CD8-positive, alpha-beta memory T cell (primary cell): ENCODE data around the gene SNX9. TPM values are rescaled to one million over a fixed set of nuclear protein-coding genes. Genes with fewer than 3 reads are reported as not detected.

Source experiments
- CTCF ChIA-PET: fragments of 350-600 bp; sonication (Branson Sonifier 250); formaldehyde crosslinking; loops from one replicate; lab custom pipeline; 2021; ENCODE audit warnings: antibody characterized with exemption; lab: Charles Lee
- POLR2A ChIA-PET: fragments of 350-600 bp; sonication (Branson Sonifier 250); formaldehyde crosslinking; loops from one replicate; lab custom pipeline; 2021; ENCODE audit warnings: antibody characterized with exemption; lab: Charles Lee
- DNase-seq, 5 donors: peaks; one replicate each; pipeline versions ENCODE4 v3.0.0 to v3.0.0-alpha.2; 2020 to 2022; ENCODE audit warnings: mixed read lengths in 1 of 5
- H3K27ac ChIP-seq: one replicate; pipeline ENCODE4 v1.7.0; 2013; ENCODE audit warnings: low read depth, mild to moderate bottlenecking, low read length, moderate library complexity
- H3K27me3 ChIP-seq: 2 replicates; pipeline ENCODE4 v1.7.0; 2013; ENCODE audit warnings: low read length, mild to moderate bottlenecking; ENCODE audit not compliant: insufficient read depth, poor library complexity, severe bottlenecking
- H3K36me3 ChIP-seq: 2 replicates; pipeline ENCODE4 v1.7.0; 2013; ENCODE audit warnings: mild to moderate bottlenecking, low read length, moderate library complexity; ENCODE audit not compliant: insufficient read depth
- H3K4me1 ChIP-seq: 2 replicates; pipeline ENCODE4 v1.7.0; 2013; ENCODE audit warnings: mild to moderate bottlenecking, low read length, moderate library complexity; ENCODE audit not compliant: insufficient read depth
- H3K4me3 ChIP-seq: 2 replicates; pipeline ENCODE4 v1.7.0; 2013; ENCODE audit warnings: mild to moderate bottlenecking, low read length
- H3K9me3 ChIP-seq: 2 replicates; pipeline ENCODE4 v1.7.0; 2013; ENCODE audit warnings: mild to moderate bottlenecking, low read length
- H3K27ac Mint-ChIP-seq, 8 donors: one replicate each; pipeline ENCODE4 v1.8.0; 2020 to 2021; ENCODE audit warnings: mixed read lengths in 8 of 8, mild to moderate bottlenecking in 6 of 8, inconsistent platforms in 3 of 8, moderate library complexity in 3 of 8
- H3K27me3 Mint-ChIP-seq, 2 donors: one replicate each; pipeline ENCODE4 v1.8.0; 2020 to 2021; ENCODE audit warnings: mixed read lengths in 2 of 2, mild to moderate bottlenecking in 1 of 2, moderate library complexity in 1 of 2
- H3K36me3 Mint-ChIP-seq, 3 donors: one replicate each; pipeline ENCODE4 v1.8.0; 2020 to 2021; ENCODE audit warnings: mixed read lengths in 3 of 3, inconsistent platforms in 1 of 3, mild to moderate bottlenecking in 1 of 3
- H3K4me1 Mint-ChIP-seq, 3 donors: one replicate each; pipeline ENCODE4 v1.8.0; 2020 to 2021; ENCODE audit warnings: mixed read lengths in 3 of 3, inconsistent platforms in 1 of 3, mild to moderate bottlenecking in 1 of 3
- H3K4me3 Mint-ChIP-seq, 7 donors: one replicate each; pipeline ENCODE4 v1.8.0; 2020 to 2021; ENCODE audit warnings: mixed read lengths in 7 of 7, mild to moderate bottlenecking in 6 of 7, moderate library complexity in 4 of 7, inconsistent platforms in 2 of 7
- H3K9me3 Mint-ChIP-seq, 5 donors: one replicate each; pipeline ENCODE4 v1.8.0; 2020 to 2022; ENCODE audit warnings: mixed read lengths in 5 of 5, mild to moderate bottlenecking in 3 of 5, moderate library complexity in 2 of 5, inconsistent platforms in 1 of 5
- polyA plus RNA-seq: library from polyadenylated mRNA; unstranded; fragments of 300-500 nt; fragmentation: Illumina TruSeq; gene quantifications from one replicate; pipeline ENCODE4 v1.2.3, GENCODE V29; 2021
- total RNA-seq, 2 experiments: library from RNA; stranded (reverse); gene quantifications; one replicate each; pipeline ENCODE4 v1.2.3, GENCODE V29; 2021

Gene SNX9
- total and polyA plus RNA-seq, 3 experiments from 2014 or later = 11.9 to 60.5 (median 60.3) TPM

DNA sequence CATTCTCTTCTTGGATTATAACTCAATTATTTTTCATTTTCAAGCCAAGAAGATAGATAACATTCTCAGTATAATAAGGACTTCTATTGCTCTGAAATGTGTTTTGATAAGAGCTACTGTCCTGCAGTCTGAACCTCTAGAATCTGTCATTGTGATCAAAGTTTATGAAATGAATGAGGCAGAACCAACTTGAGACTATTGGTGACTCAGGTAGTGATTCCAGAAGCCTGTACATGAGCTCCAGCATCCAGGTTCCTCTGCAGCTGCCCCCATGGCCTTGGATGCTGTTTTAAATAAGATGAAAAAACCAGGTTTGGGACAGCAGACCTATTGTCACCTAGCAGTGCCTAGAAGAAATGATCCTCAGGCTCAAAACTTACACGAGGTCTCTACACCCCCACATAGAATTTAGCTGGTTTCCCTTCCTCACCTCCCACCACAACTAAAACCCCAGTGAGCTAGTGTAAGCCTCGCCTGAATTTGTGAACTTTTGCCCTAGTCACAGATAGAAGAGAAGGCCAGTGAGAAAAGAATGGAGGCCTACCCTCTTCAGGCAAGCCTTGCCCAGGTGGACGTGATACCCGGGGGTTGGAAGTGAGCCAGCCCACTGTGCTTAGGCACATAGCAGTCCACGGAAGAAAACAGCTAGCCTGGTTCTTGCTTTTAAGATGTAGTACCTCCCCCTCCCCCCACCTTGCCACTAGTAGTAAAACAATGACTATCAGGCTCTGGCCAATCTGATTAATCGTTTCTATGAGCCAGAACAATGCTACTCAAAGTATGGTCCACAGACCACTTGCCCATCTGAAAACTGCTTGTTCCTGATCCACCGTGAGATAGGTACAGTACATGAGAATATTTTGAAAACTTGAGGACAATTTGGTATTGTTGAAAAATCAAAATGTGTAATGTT is 85.6 kb downstream of the SNX9 start:
- peaks cover 5 to 12% (median 7%) of the 10 kb centered on the region in 3 donors for H3K4me1 Mint-ChIP-seq
- no peaks in the 10 kb centered on the region for H3K4me1 ChIP-seq
- no peak for DNase-seq
- H3K9me3 Mint-ChIP-seq = no peaks in the 10 kb centered on the region
- peaks cover 13 to 72% (median 19%) of the 10 kb centered on the region in 3 donors for H3K36me3 Mint-ChIP-seq
- no peaks in the 10 kb centered on the region for H3K27me3 Mint-ChIP-seq
- ChIA-PET CTCF (interaction anchor here (1.1 kb wide), 1 partner anchor 15 kb away, joined by 3 read pairs; no protein-coding TSS in a partner anchor), POLR2A (no interaction called here)
- peak overlapping the region in 6 of 8 donors; percentile 35 to 78 (median 66) for H3K27ac Mint-ChIP-seq
- H3K27me3 ChIP-seq = no peaks in the 10 kb centered on the region
- no peak overlapping the region for H3K4me3 Mint-ChIP-seq
- peaks cover 6% of the 10 kb centered on the region for H3K36me3 ChIP-seq
- H3K4me3 ChIP-seq = no peak overlapping the region
- H3K9me3 ChIP-seq = no peaks in the 10 kb centered on the region
- H3K27ac ChIP-seq = no peak overlapping the region

DNA sequence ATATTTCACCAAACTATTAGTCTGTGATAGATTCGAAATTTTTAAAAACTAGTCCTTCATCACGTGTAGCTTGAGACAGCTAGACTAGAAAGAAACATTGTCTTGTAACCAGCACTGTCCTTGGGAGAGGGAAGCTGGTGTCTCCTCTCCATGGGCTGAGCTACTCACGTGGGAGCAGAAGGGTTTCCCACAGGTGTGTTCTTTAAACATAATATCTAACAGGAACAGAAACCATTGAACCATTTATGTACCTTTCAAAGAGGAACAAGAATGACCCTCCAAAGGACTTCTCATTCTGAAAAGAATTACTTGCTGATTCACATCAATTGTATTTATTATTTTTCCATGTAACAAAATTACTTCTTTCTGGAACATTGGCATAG is 86.2 kb downstream of the SNX9 start:
- H3K36me3 ChIP-seq = peaks cover 6% of the 10 kb centered on the region
- no peak overlapping the region for H3K4me3 ChIP-seq
- POLR2A ChIA-PET = no interaction called here
- Mint-ChIP-seq H3K36me3 (peaks cover 13 to 76% (median 19%) of the 10 kb centered on the region in 3 donors), H3K4me3 (no peak overlapping the region), H3K4me1 (peaks cover 5 to 12% (median 7%) of the 10 kb centered on the region in 3 donors), H3K27ac (peak overlapping the region in 3 of 8 donors; percentile 35 to 70 (median 63)), H3K27me3 (no peaks in the 10 kb centered on the region), H3K9me3 (no peaks in the 10 kb centered on the region)
- no peaks in the 10 kb centered on the region for H3K4me1 ChIP-seq
- no peaks in the 10 kb centered on the region for H3K9me3 ChIP-seq
- no peak overlapping the region for H3K27ac ChIP-seq
- no peaks in the 10 kb centered on the region for H3K27me3 ChIP-seq
- DNase-seq = no peak
- CTCF ChIA-PET = interaction anchor here (1.0 to 1.1 kb wide), 2 partner anchors 16 to 118 kb away, joined by 3 read pairs; no protein-coding TSS in a partner anchor

DNA sequence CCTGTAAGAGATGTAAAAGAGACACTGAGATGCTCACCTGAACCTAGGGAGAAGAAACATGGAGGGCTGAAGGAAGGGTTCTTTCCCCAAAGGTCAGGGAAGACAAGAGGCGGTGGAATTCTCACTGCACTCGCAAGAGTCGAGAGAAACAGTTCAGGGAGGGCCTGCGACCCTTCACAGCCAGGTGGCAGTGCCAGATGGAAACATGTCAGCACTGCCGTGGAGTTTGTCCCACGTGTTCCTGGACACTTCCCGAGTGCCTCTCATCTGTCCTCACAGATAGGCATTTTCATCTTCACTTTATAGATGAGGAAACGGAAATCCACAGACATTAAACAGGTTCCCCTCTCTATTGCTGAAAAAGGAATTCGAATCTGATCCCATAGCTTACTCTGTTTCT is 88.2 kb downstream of the SNX9 start:
- Mint-ChIP-seq H3K27me3 (no peaks in the 10 kb centered on the region), H3K27ac (peak overlapping the region in 1 of 8 donors; percentile 5), H3K4me3 (no peak overlapping the region), H3K36me3 (peaks cover 9 to 68% (median 18%) of the 10 kb centered on the region in 3 donors), H3K9me3 (no peaks in the 10 kb centered on the region), H3K4me1 (peaks cover 5 to 12% (median 7%) of the 10 kb centered on the region in 3 donors)
- no peaks in the 10 kb centered on the region for H3K9me3 ChIP-seq
- CTCF ChIA-PET = no interaction called here
- POLR2A ChIA-PET = no interaction called here
- DNase-seq = no peak
- H3K4me3 ChIP-seq = no peak overlapping the region
- no peaks in the 10 kb centered on the region for H3K27me3 ChIP-seq
- H3K36me3 ChIP-seq = peaks cover 12% of the 10 kb centered on the region
- H3K4me1 ChIP-seq = no peaks in the 10 kb centered on the region
- no peak overlapping the region for H3K27ac ChIP-seq

DNA sequence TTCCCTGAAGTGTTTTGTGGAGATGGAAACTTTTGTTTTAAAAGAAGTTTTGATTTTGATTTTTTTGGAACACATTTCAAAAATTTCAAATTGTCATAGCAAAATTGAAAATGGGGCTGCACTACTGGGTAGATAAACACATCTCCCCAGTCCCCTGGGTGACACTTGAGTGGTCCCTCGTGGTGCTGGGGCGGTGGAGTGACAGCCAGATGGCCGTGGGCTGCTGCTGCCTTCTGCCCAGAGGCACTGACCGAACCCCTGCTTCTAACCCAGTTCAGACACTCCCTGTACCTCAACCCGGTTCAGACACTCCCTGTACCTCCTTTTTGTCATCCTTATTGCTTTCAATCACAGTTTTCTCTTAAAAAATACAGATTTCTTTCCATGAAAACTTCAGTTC is 88.7 kb downstream of the SNX9 start:
- no peaks in the 10 kb centered on the region for H3K9me3 Mint-ChIP-seq
- Histone ChIP-seq H3K27me3 (no peaks in the 10 kb centered on the region), H3K9me3 (no peaks in the 10 kb centered on the region), H3K36me3 (peaks cover 12% of the 10 kb centered on the region), H3K4me1 (no peaks in the 10 kb centered on the region), H3K27ac (no peak overlapping the region), H3K4me3 (no peak overlapping the region)
- H3K4me3 Mint-ChIP-seq = no peak overlapping the region
- H3K27ac Mint-ChIP-seq = peak overlapping the region in 2 of 8 donors; percentile 7 to 24
- POLR2A ChIA-PET = no interaction called here
- DNase-seq = no peak
- H3K27me3 Mint-ChIP-seq = no peaks in the 10 kb centered on the region
- peaks cover 9 to 67% (median 18%) of the 10 kb centered on the region in 3 donors for H3K36me3 Mint-ChIP-seq
- H3K4me1 Mint-ChIP-seq = peaks cover 5 to 12% (median 7%) of the 10 kb centered on the region in 3 donors
- CTCF ChIA-PET = no interaction called here

GRCh38 chr6:157912326-157912725 is 89.3 kb downstream of the SNX9 start:
- Histone ChIP-seq H3K9me3 (no peaks in the 10 kb centered on the region), H3K27ac (no peak overlapping the region), H3K4me1 (no peaks in the 10 kb centered on the region), H3K27me3 (no peaks in the 10 kb centered on the region), H3K4me3 (no peak overlapping the region), H3K36me3 (peaks cover 12% of the 10 kb centered on the region)
- H3K27ac Mint-ChIP-seq = no peak overlapping the region
- no peak for DNase-seq
- ChIA-PET POLR2A (no interaction called here), CTCF (no interaction called here)
- no peaks in the 10 kb centered on the region for H3K9me3 Mint-ChIP-seq
- peaks cover 8 to 69% (median 19%) of the 10 kb centered on the region in 3 donors for H3K36me3 Mint-ChIP-seq
- no peaks in the 10 kb centered on the region for H3K27me3 Mint-ChIP-seq
- H3K4me3 Mint-ChIP-seq = no peak overlapping the region
- peaks cover 5 to 12% (median 7%) of the 10 kb centered on the region in 3 donors for H3K4me1 Mint-ChIP-seq

GRCh38 chr6:157921685-157922367 is 98.8 kb downstream of the SNX9 start:
- H3K4me1 Mint-ChIP-seq = no peaks in the 10 kb centered on the region
- POLR2A ChIA-PET = no interaction called here
- peaks cover 21 to 81% (median 39%) of the 10 kb centered on the region in 3 donors for H3K36me3 Mint-ChIP-seq
- Histone ChIP-seq H3K4me3 (no peak overlapping the region), H3K36me3 (peaks cover 13% of the 10 kb centered on the region), H3K27ac (no peak overlapping the region), H3K9me3 (no peaks in the 10 kb centered on the region), H3K27me3 (no peaks in the 10 kb centered on the region), H3K4me1 (no peaks in the 10 kb centered on the region)
- H3K4me3 Mint-ChIP-seq = no peak overlapping the region
- CTCF ChIA-PET = interaction anchor here (0.7 kb wide), 1 partner anchor 104 kb away, joined by 4 read pairs; no protein-coding TSS in a partner anchor
- H3K27ac Mint-ChIP-seq = no peak overlapping the region
- no peak for DNase-seq
- H3K9me3 Mint-ChIP-seq = peaks cover 0 to 7% (median 2%) of the 10 kb centered on the region in 5 donors
- no peaks in the 10 kb centered on the region for H3K27me3 Mint-ChIP-seq

DNA sequence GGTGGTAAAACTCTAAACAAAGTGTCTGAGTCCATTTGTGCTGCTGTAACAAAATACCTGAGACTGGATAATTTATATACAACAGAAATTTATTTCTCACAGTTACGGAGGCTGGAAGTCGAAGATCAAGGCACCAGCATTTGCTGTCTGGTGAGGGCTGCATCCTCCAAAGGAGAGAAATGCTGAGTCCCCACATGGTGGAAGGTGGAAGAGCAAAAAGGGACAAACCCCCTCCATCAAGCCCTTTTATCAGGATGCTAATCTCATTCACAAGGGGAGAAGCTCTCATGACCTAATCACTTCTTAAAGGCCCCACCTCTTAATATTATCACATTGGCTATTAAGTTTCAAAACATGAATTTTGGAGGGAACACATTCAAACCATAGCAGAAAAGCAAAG is 102.7 kb downstream of the SNX9 start:
- Histone ChIP-seq H3K36me3 (peaks cover 11% of the 10 kb centered on the region), H3K4me1 (no peaks in the 10 kb centered on the region), H3K4me3 (no peak overlapping the region), H3K27ac (no peak overlapping the region), H3K27me3 (no peaks in the 10 kb centered on the region), H3K9me3 (no peaks in the 10 kb centered on the region)
- no peaks in the 10 kb centered on the region for H3K9me3 Mint-ChIP-seq
- no peak overlapping the region for H3K27ac Mint-ChIP-seq
- ChIA-PET CTCF (interaction anchor here (1.5 kb wide), 1 partner anchor 52 kb away, joined by 4 read pairs; no protein-coding TSS in a partner anchor), POLR2A (interaction anchor here (0.6 kb wide), 1 partner anchor 32 kb away, joined by 4 read pairs; no protein-coding TSS in a partner anchor)
- peaks cover 10 to 84% (median 17%) of the 10 kb centered on the region in 3 donors for H3K36me3 Mint-ChIP-seq
- no peaks in the 10 kb centered on the region for H3K4me1 Mint-ChIP-seq
- H3K4me3 Mint-ChIP-seq = no peak overlapping the region
- DNase-seq = no peak
- H3K27me3 Mint-ChIP-seq = no peaks in the 10 kb centered on the region
